Left ventricle myocardium inferior (tissue), 1 donor: ENCODE measurements around the gene BMPER. TPM values are rescaled to one million over a fixed set of nuclear protein-coding genes. Genes with fewer than 3 reads are reported as not detected.
"Not testable (repeated sequence)": the region's sequence is repeated elsewhere in the genome, so short reads cannot be mapped to it uniquely, and the experiment has no call there.

Experiments used
- DNase-seq: peaks from one replicate; pipeline ENCODE4 v3.0.0-alpha.2; 2020
- H3K27ac ChIP-seq: fragments of 200-600 bp; replicated peaks from 2 replicates; pipeline ENCODE4 v1.8.0; 2021
- H3K27me3 ChIP-seq: fragments of 200-600 bp; 2 replicates; pipeline ENCODE4 v1.8.0; 2021; ENCODE audit warnings: low read depth
- H3K36me3 ChIP-seq: fragments of 200-600 bp; 2 replicates; pipeline ENCODE4 v1.8.0; 2021
- H3K4me1 ChIP-seq: fragments of 200-600 bp; 2 replicates; pipeline ENCODE4 v1.8.0; 2021
- H3K4me3 ChIP-seq: fragments of 200-600 bp; 2 replicates; pipeline ENCODE4 v1.8.0; 2021; ENCODE audit warnings: mild to moderate bottlenecking, moderate library complexity
- H3K9me3 ChIP-seq: fragments of 200-600 bp; replicated peaks from 2 replicates; pipeline ENCODE4 v1.8.0; 2021
- CTCF ChIP-seq: fragments of 200-600 bp; IDR thresholded peaks from 2 replicates; pipeline ENCODE4 v1.8.0; 2021; ENCODE audit warnings: antibody characterized with exemption, mild to moderate bottlenecking, borderline replicate concordance
- intact Hi-C: fragments of 100-400 bp; cut with micrococcal nuclease; formaldehyde crosslinking; loops from one replicate; pipeline ENCODE4 v1.11.0; 2022
- total RNA-seq: library from RNA; stranded (reverse); fragmentation: NEBNext Ultra II Directional; extraction: Animal tissue kit (Norgen Biotek cat#: 25700); gene quantifications from one replicate; pipeline ENCODE4 v1.2.1, GENCODE V29; 2021
- donor health status: DM: no; HTN: yes; CAD: no; lungs with severe emphysema.

Gene BMPER
- total RNA-seq, 1 donor from 2014 or later: 2.9 TPM

- Histone ChIP-seq H3K4me1 (no peaks in the 10 kb centered on the region), H3K36me3 (no peaks in the 10 kb centered on the region), H3K27me3 (no peaks in the 10 kb centered on the region), H3K27ac (no peak overlapping the region), H3K9me3 (no peaks in the 10 kb centered on the region), H3K4me3 (no peak overlapping the region)
- intact Hi-C loops: no loop called here
- no peak for DNase-seq
- no peak for TF ChIP-seq CTCF
Observed at GRCh38 chr7:34165466-34165865, 260.1 kb downstream of the BMPER start.

- Histone ChIP-seq H3K27me3 (no peaks in the 10 kb centered on the region), H3K36me3 (no peaks in the 10 kb centered on the region), H3K4me3 (no peak overlapping the region), H3K27ac (no peak overlapping the region), H3K9me3 (no peaks in the 10 kb centered on the region), H3K4me1 (no peaks in the 10 kb centered on the region)
- DNase-seq: no peak
- intact Hi-C loops: no loop called here
- TF ChIP-seq CTCF: peak; percentile 54
Observed at GRCh38 chr7:34165927-34166550, 260.7 kb downstream of the BMPER start.

- no peak overlapping the region for H3K27ac ChIP-seq
- no peak for DNase-seq
- intact Hi-C loops: no loop called here
- H3K9me3 ChIP-seq: no peaks in the 10 kb centered on the region
- no peaks in the 10 kb centered on the region for H3K4me1 ChIP-seq
- TF ChIP-seq CTCF: no peak
- H3K4me3 ChIP-seq: no peak overlapping the region
- no peaks in the 10 kb centered on the region for H3K36me3 ChIP-seq
- no peaks in the 10 kb centered on the region for H3K27me3 ChIP-seq
Observed at GRCh38 chr7:34168013-34168412, 262.7 kb downstream of the BMPER start.

- intact Hi-C loops: not testable (repeated sequence)
Observed at GRCh38 chr7:34174688-34175616, 269.6 kb downstream of the BMPER start.

GRCh38 chr7:34175837-34176236 lies 270.5 kb downstream of the BMPER start:
- DNase-seq: no peak
- intact Hi-C loops: no loop called here
- no peaks in the 10 kb centered on the region for H3K36me3 ChIP-seq
- H3K9me3 ChIP-seq: peaks cover 5% of the 10 kb centered on the region
- H3K27ac ChIP-seq: no peak overlapping the region
- H3K4me1 ChIP-seq: no peaks in the 10 kb centered on the region
- no peak overlapping the region for H3K4me3 ChIP-seq
- no peak for TF ChIP-seq CTCF
- no peaks in the 10 kb centered on the region for H3K27me3 ChIP-seq

More at GRCh38 chr7:34174688-34175616, 269.6 kb downstream of the BMPER start:
- H3K27ac ChIP-seq, H3K36me3 ChIP-seq, H3K27me3 ChIP-seq, DNase-seq, H3K9me3 ChIP-seq, H3K4me1 ChIP-seq, H3K4me3 ChIP-seq: not testable (repeated sequence)

- Histone ChIP-seq H3K27ac (no peak overlapping the region), H3K9me3 (peaks cover 5% of the 10 kb centered on the region), H3K4me3 (no peak overlapping the region), H3K27me3 (no peaks in the 10 kb centered on the region), H3K36me3 (no peaks in the 10 kb centered on the region), H3K4me1 (no peaks in the 10 kb centered on the region)
- no peak for DNase-seq
- intact Hi-C loops: no loop called here
- TF ChIP-seq CTCF: no peak
Observed at GRCh38 chr7:34177476-34177875, 272.1 kb downstream of the BMPER start.
